Embryonic facial prominence (tissue), 1 donor: ENCODE data around the gene ZNG1B.
"Not testable (repeated sequence)": the region's sequence is repeated elsewhere in the genome, so short reads cannot be mapped to it uniquely, and the experiment has no call there.

Experiments used
- DNase-seq: peaks from one replicate; pipeline ENCODE4 v3.0.0-alpha.2; 2016; ENCODE audit errors: extremely low spot score

Gene ZNG1B

GRCh38 chr2:113503094-113504042 lies 65.9 kb downstream of the ZNG1B start:
- not testable (repeated sequence) for DNase-seq

DNA sequence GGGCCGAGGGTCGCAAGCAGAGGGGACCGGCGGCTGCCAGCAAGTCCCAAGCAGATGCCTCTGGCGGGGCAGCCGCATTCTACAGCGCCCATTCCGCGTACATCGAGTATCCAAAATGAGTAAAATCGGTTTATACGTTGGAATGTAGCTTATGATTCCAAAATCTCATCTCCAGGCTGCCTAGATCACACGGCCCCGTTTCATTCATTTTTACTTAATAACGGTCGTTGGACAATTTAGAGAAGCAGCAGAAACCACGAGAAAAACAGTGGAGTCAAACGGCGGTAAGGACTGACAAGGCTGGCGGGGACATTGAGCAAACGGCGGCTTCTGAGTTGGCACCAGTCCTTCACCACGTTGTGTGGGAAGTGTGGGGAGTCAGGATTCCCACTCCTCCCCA lies 66.6 kb downstream of the ZNG1B start:
- not testable (repeated sequence) for DNase-seq

DNA sequence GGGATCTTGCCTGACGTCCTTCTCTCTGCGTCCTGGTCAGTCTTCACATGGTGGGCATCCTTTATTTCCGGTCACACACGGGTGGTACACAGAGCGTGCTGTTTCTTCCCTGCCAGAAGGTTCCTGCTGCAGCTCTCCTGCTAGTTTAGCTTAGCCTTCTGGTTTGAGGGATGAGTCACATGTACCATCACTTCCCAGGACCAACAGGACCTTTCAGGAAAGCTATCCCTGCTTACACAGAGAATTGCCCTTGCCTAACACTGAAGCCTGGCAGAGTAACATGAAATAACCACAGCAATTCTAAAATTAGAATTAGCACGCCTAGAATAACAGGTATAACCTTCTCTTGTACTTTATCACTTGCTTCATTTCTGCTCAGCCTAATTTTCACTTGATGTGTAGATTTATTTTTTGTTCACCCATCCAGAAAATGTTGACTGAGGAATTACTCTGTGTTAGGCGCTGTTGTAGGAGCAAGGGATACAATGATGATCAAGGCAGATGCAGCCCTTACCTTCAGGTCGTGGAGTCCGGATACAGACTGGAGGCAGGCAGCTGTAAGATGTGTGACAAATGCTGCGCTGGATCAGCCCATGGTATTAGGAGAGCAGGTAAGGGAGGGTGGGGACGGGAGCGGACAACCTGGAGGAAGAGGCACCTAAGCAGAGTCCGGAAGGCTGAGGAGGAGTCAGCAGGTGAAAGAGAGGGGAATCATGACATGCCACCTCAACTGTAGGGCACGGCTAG lies 70.1 kb downstream of the ZNG1B start:
- not testable (repeated sequence) for DNase-seq

GRCh38 chr2:113508187-113508586 lies 70.7 kb downstream of the ZNG1B start:
- not testable (repeated sequence) for DNase-seq

- not testable (repeated sequence) for DNase-seq
Measured at GRCh38 chr2:113510913-113511312, 73.4 kb downstream of the ZNG1B start.

DNA sequence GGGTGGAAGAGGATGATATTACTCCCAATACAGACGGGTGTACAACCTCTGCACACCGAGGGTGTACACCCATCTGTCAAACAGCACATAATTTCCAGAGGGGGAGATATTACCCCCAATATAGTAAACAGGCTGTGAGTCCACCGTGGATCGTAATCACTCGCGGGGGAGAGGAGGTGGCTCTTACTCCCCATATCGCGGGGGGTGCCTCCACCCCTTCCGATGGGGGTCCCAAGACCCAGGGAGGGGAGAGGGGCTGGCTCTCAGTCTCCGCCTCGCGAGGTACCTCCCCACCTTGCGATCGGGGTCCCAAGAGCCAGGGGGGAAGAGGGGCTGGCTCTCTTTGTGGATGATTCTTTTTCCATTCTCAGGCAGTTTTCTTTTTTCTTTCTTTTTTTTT lies 74.4 kb downstream of the ZNG1B start:
- DNase-seq: not testable (repeated sequence)

DNA sequence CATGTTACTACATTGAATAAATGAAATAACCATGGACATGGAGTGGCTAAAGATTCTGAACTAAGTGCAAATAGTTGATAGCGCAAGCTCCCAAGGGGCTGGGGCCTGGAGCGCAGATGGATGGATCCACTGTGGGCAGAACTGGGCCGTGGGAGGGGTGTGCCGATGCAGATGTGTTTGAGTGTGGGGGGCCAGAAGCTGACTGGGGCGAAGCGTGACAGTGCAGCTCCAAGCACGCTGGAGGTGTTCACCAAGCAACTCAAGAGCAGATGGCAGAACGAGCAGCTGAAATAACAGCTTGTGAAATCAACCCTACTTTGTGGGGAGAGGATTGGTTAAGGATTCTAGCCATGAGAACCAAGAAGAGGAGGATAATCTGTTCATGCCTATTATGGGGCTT lies 78.0 kb downstream of the ZNG1B start:
- not testable (repeated sequence) for DNase-seq

- DNase-seq: not testable (repeated sequence)
Measured at GRCh38 chr2:113515995-113516394, 78.5 kb downstream of the ZNG1B start.

DNA sequence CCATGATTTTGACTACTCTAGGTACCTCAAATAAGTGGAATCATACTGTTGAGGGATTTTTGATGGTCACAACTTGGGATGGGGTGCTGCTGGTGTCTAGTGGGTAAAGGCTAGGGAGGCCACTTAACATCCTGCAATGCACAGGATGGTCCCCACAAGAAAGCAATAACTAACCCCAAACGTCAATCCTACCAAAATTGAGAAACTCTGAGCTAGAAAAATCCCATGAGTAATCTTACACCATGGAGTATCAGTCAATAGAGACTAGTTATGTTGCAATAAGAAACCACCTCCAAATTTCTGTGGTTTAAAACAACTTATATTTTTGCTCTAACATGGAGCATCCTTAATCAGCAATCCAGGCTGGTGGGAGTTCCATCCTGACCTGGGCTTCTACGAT lies 79.5 kb downstream of the ZNG1B start:
- DNase-seq: not testable (repeated sequence)

DNA sequence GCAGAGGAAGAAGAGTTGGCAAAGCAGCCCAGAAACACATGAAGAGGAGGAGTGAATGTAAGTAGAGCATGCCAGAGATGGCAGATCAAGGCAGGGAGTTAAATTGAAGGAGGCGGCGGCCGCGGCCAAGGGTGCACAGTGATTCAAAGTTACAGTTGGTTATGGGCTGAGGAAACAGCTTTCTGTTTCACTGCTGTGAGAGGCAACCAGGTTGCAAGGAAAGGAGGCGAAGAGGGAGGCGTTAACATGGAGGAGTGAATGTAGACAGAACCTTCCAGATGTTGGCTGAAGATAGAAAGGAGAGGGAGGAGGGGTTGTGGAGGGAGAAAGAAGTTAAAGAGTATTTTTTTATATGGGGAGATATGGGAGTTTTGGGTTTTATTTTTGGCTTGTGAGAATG lies 83.3 kb downstream of the ZNG1B start:
- not testable (repeated sequence) for DNase-seq

- DNase-seq: not testable (repeated sequence)
Measured at GRCh38 chr2:113521492-113521891, 84.0 kb downstream of the ZNG1B start.

- not testable (repeated sequence) for DNase-seq
Measured at GRCh38 chr2:113524986-113525385, 87.5 kb downstream of the ZNG1B start.

DNA sequence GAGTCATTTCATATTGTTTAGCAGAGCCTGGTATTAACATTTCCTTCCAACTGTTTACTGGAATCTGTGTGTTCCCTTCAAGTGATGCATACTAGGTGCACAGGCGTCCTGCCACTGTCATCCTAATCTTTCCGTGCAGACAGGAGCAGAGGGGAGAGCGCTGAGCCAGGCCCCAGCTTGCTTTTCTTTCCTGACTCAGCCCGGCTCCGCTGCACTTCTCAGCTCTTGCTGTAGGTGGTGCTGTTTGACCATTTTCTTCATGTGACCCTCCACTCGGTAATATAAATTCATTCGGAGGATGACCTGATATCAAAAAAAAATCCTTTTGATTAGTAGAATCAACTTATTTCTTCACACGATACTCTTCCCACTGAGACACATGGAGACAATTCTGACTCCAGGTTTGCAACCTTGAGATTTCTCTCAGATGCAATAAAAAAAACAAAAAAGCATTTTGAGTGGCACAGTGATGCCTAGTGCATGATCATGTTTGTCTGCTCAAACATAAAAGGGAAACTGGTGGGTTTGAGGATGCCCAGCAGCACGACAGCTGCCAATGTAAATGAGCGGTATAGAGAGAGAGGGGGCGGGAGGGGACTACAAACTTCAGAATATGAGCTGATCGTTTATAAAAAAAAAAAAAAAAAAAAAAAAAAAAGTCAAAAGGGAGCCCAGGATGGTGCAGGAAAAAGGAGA lies 90.0 kb downstream of the ZNG1B start:
- DNase-seq: not testable (repeated sequence)

- not testable (repeated sequence) for DNase-seq
Measured at GRCh38 chr2:113528126-113528525, 90.6 kb downstream of the ZNG1B start.

- DNase-seq: not testable (repeated sequence)
Measured at GRCh38 chr2:113528904-113529303, 91.4 kb downstream of the ZNG1B start.

- DNase-seq: not testable (repeated sequence)
Measured at GRCh38 chr2:113532991-113533390, 95.5 kb downstream of the ZNG1B start.

DNA sequence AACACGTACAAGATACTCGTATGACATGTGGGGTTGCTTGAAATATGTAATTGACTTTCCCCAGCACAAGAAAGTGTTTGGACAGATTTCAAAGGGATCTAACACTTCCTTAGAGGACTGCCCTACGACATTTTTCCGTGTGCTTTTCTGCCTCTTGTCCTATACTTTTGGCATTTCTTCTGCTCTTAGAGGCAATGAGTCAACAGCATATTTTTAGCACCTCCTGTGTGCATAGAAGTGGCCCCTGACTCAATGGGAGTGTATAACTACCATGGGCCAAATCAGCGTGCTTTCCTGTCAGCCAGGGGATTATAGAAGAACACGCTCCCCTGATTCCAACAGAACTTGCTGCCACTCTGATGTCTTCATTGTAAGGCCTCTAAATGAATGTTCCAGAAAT lies 99.1 kb downstream of the ZNG1B start:
- not testable (repeated sequence) for DNase-seq

GRCh38 chr2:113540834-113541203 lies 103.3 kb downstream of the ZNG1B start:
- DNase-seq: not testable (repeated sequence)

- DNase-seq: peak; percentile 6
Measured at GRCh38 chr2:113541204-113541975, 103.9 kb downstream of the ZNG1B start.

DNA sequence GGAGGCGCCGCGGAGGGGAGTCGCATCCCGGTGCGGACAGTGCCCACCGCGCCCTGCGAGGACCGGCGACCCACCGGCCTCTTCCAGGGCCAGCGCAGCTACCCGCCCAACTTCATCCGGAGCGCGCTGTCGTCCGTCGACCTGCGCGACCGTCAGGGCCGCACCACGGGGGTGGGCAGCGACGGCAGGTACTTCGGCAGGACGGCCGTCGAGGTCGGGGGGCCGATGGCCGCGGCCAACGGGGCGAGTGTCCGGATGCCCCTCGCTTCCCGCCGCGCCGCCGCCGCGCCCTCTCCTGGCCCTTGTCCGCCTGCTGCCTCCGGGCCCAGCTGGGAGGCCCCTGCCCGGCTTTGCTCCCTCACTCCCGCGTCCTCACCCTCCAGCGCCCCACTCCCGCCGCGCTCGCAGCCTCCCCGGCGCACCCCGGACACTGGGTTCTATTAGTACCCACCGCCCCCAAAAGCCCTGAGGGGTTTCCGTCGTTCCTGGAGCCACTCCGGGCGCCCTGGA lies 104.5 kb downstream of the ZNG1B start:
- not testable (repeated sequence) for DNase-seq

GRCh38 chr2:113542529-113542928 lies 105.0 kb downstream of the ZNG1B start:
- DNase-seq: not testable (repeated sequence)
